ENCODE data around the gene RTL3.
"Not testable (repeated sequence)": the region's sequence is repeated elsewhere in the genome, so short reads cannot be mapped to it uniquely, and the experiment has no call there.

RTL3 gene, protein sequence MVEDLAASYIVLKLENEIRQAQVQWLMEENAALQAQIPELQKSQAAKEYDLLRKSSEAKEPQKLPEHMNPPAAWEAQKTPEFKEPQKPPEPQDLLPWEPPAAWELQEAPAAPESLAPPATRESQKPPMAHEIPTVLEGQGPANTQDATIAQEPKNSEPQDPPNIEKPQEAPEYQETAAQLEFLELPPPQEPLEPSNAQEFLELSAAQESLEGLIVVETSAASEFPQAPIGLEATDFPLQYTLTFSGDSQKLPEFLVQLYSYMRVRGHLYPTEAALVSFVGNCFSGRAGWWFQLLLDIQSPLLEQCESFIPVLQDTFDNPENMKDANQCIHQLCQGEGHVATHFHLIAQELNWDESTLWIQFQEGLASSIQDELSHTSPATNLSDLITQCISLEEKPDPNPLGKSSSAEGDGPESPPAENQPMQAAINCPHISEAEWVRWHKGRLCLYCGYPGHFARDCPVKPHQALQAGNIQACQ

DNA sequence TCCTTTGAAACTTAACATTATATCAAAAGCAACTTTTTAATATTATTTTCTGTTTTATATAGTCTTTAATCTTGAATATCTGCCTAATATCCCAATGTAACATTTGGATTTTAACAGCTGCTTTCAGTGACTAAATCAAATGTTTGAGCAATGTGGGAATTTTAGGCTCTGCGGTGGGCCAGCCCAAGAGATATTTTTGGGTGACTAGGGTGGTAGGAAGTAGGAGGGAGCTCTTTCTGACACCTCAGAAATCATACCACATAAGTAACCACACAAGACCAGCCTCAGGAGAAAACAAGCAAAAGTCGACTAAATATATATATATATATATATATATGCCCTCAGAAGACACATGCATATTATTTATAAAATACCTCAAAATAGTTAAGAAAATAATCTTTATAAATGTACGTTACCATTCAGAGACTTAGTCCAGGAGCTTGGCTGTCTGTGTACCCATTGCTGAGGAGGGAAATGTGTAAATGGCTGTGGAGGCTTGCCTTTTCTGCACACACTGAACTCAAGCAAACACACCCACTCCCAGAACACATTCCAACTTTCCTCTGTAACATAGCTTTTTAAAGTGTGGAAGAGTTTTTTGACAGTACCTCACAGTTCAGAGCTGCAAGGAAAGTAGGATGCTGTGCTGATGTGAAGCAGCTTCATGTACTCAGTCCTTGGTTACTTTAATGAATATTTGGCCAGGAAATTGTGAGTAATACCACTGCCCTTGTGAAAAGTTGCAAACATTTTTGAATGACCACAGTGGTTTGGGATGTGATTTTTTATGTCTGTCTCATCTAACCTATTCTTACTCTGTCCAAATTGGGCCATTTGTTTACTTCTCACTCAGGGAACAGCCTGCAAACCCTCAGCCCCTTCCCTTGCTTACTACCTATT lies at the start of gene RTL3:
Gene RTL3, minus strand, starts transcription at position 484 of the 900 bp plus-strand sequence. CDS start 908 bp downstream, outside the sequence.
- no peak for DNase-seq

DNA sequence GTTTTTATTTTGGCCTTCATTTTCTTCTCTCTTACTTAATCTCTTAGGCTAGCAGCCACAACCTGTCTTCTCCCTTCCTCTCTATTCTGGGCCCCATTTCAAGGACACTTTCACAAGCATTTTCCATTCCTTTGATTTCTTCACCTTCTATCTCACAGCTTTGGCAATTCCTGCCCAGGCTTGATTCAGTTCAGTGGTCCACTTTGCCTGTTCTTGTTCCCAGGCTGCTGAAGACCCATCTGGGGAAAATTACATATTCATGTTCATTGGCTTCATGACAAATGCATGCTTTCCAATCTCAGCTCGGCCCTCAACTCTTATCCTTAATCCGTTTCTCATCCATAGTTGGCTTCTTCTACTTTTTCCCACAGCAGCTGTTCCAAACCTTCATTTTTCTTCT lies 49.7 kb upstream of the RTL3 start:
- no peak for DNase-seq

DNA sequence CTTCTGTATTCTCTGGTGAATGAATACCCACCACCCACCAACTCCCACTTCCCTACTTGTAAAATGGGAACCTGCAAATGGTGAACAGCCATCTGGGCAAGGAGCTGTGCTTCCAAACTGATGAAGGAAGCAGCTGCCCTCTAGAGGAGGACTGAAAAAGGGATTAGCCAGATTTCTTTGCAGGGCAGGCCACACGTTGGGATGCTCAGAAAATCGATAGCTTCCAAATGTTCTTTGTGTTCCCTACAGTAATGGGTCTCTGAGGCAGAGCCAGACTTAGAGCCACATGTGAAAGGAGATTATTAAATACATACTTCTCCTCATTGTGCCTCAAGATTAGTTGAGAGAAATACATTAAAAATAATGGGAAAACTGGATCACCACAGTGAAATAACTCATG lies 49.1 kb upstream of the RTL3 start:
- DNase-seq, result no peak

DNA sequence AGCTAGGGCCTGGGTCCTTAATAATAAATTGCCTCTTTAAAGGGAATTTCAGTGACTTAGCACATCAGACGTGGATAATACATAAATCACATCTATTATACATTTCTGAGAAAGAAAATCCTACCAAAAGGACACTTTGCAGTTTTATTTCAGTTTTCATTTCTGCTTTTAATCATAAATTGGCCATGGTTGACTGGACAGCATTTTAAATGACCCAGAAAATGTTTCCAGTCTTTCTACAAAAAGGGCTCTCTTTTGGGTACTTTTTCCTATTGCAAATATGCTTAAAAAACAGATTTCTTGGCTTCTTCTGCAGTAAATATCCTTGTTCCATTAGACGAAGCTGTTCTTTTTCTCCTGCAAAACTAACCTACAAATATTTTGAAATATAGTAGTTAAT lies 46.9 kb upstream of the RTL3 start:
- no peak for DNase-seq

DNA sequence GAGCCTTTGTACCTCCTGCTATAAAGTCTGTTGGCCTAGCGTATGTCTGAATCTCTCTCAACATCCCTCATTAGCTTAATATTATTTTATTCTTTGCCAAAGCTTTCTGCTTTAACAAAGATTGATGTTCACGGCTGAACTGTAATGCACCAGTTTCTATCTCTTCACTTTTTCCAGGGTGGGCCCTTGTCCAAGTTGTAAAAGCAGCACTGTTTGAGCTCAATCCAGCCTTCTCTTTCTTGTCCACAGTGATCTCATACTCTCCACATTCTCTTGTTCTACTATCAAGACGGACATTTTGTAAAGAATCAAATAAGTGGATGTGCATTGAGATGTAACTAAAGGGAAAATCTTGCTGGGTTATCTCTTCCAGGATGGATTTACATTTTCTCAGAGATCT lies 34.4 kb upstream of the RTL3 start:
- no peak for DNase-seq

DNA sequence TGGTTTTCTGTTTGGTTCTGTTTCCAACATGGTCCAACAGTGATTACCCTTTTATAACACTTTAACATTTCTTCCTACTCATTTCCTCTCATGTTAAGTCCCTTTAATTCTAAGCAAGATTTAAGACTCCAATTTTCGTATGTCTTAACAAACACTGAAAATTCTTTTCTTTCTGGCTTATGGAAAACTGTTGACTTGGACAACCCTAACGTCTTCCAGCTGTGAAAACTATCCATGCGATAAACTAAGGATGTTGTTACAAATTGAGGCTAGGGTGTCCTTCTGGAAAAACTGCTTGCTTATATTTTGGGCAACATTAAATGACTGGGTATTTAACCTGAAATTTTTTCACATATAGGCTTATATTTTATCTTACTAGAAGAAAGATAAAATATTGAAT lies 33.9 kb upstream of the RTL3 start:
- no peak for DNase-seq

DNA sequence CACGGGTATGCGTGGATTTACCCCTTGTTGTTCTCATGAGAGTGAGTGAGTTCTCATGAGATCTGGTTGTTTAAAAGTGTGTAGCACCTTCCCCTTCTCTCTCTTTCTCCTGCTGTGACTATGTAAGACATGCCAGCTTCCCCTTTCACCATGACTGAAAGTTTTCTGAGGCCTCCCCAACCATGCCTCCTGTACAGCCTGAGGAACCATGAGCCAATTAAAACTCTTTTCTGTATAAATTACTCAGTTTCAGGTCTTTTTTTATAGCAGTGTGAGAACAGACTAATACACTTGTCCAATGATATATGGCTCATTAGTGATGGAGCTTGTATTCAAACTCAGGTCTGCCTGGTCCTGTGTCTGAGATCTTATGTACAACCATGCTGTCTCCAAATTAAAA lies 28.5 kb upstream of the RTL3 start:
- DNase-seq, result no peak

DNA sequence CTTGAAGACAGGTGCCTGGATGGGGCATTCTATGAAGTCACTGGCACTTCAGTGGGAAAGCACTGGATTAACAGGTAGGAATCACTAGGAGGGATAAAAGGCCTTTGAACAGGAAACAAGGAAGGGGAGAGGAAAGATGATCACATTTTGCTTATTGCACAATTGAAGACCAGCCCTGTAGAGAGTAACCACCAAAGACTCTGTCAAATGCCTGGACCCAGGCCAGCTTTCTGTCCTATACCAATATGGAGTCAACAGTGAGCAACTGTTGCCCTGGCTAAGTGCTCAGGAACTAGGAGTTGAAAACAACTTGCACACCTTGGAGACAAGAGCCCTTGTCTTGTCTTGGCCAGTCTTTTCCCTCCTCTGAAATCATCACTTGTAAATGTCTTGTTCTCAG lies 14.1 kb upstream of the RTL3 start:
- DNase-seq, result no peak

DNA sequence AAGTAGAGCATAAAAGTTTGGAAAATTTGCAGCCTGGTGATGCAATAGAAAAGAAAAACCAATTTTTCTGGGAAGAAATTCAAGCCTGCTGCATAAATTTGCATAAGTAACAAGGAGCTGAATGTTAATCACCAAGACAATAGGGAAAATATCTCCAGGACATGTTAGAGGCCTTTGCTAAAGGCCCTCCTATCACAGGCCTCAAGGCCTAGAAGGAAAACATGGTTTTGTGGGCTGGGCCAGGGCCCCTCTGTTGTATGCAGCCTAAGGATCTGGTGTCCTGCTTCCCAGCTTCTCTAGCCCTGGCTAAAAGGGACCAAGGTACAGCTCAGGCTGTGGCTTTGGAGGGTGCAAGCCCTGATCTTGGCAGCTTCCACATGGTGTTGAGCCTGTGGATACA lies 6.2 kb upstream of the RTL3 start:
- DNase-seq, result no peak

DNA sequence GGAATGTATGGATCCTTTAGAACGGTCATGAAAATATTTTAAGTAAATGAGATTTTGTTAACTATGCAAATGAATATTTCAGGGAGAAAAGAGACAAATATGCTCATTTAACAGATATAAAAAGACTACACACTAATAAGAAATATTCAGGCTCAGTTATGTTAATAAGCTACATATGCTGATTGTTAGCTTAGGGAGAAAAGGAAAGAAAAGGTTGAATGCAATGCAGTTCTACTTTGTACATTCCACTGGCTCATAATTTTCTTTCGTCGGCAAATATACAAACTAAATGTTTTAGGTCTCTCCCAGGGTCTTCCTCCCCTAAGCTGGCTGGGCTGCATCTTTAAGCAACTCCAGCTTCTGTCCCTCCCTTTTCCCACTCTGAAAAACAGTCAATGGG lies 2.7 kb upstream of the RTL3 start:
- DNase-seq, result no peak

DNA sequence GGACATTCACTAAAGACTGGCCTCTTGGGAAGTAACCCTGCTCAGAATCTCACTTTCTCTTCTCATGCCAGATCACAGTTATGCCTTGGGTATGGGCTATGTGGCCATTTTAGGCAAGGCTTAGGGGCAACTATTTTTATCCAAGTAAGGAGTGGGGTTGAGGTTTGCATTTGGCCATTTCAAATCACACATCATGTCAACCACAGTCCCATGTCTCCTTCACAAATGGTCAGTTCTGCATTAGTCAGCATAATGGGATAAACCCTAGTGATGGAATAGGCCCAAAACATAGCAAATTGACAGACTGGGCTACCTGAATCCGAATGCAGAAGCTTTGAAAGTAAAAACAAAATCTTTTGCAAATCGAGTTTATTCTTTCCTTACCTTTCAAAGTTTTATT lies 827 bp upstream of the RTL3 start:
- DNase-seq, result no peak

DNA sequence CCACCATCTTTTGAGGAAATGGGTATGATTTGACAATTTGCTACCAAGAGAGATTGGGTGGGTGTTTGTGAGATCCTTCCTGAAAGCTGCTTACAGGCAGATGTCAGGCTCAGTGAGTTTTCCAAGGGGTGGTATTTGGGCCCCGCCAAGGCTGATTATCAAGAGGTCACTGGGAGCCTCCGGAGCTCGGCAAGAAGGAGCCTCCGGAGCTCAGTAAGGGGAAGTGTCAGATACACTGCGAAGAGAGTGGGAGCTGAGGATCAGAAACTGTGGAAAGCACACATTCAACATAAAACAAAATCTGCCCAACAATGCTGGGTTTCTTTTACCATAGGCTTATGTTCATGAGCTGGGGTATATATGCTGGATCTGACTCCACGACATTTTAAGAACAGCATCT lies 714 bp downstream of the RTL3 start:
- no peak for DNase-seq

DNA sequence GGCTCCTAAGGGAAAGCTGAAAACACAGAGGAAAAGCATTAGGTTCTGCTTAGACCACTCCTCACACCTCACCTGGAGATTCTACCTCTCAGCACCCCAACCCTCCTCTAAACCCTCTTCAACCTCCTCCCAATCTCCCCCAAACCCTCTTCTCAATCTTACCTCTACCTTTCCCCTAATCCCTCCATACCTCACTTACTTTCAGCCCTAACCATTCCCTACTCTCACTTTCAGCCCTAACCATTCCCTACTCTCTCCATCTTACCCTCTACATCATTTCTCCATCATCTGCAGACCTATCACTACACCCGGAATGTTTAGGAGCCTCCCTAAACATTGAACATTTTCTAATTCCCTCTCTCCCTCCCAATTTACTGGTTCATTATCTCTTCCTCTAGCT lies 3.5 kb downstream of the RTL3 start:
- no peak for DNase-seq

DNA sequence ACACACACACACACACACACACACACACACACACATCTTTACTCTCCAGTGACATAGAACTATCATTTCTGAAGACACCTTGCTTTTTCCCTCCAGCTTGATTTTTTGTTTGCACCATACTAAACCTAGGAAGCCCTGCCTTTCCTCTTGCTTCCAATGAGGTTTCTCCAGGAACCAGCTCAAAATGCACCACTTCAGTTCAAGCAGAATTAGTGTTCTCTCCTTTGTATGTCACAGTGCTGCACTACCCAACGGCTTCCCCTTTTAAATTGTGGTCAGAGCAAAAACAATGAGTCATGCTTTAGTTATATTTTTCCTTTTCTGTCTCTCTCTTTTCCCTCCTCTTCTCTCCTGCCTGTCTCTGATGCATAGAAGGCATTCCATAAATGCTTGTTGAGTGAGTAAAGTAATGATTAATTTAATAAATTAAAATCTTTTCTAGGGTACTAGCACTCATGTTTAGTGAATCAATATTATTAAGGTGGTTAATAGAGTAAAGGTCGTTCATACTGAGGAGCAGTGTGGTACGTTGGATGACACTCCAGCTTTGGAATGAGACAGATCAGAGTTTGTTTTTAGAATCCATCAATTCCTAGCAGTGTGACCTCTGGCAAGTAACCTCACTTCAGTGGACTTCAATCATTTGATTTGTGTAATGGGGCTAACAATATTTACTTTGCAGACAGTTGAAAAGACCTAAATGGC lies 5.9 kb downstream of the RTL3 start:
- no peak for DNase-seq

DNA sequence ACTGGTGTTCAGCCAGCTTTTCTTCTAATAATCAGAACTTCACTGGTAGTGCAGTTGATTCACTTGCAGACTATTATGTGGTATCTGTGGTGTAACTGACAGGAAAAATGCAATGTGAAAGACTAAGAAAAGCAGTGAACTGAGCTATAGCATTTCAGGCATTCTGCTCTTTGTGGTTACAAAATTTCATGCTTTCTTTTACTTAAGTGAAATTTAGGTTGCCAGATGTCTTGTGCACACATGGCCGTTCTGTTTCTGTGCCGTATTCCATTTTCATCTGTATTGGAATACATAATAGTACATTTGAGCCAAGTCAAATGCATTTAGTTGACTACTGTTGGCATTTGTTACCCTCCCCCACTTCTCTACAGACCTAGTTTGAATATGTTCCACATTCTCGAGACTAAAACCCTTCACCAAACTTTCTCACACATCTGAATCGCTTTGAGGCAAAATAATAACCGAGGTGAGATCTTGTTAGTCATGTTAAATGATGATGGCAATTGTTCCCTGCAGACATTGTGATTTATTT lies 8.2 kb downstream of the RTL3 start:
- DNase-seq, result no peak

DNA sequence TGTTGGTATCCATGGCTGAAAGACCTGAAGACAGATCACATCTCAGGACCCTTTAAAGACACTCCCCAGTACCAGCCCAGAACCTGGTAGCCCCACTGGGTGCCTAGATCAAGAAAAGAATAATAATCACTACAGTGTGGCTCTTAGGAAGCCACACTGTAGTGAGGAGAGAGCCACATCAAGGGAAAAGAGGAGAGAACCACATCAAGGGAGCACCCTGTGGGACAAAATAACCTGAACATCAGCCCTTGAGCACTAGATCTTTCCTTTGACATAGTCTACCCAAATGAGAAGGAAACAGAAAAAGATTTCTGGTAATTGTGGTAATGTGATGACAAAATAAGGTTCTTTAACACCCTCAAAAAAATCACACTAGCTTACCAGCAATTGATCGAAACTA lies 15.3 kb downstream of the RTL3 start:
- DNase-seq, result no peak

DNA sequence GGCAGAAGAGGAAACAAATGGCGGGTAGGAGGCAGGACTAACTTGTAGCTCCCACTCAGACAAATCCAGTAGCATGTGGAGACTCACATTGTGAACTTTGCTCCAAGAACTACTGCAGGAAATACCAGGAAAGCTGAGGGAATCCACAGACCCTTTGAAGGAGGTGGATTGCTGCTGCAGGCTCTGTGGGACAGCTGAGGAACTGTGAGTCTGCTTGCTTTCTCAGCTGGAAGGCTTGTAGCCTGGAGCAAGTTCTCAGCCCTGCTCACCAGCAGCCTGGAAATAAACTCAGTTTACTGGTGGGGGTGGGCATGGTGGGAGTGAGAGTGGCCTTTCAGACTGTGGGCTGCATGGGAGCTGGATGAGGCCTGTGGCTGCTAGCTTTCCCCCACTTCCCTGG lies 16.0 kb downstream of the RTL3 start:
- no peak for DNase-seq

DNA sequence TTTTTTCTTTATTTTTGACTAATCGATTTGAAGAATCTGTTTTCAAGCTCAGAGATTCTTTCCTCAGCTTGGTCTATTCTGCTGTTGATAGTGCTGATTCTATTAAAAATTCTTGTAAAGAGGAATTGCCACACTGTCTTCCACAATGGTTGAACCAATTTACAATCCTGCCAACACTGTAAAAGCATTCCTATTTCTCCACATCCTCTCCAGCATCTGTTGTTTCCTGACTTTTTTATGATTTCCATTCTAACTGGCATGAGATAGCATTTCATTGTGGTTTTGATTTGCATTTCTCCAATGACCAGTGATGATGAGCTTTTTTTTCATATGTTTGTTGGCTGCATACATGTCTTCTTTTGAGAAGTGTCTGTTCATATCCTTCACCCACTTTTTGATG lies 23.0 kb downstream of the RTL3 start:
- not testable (repeated sequence) for DNase-seq

DNA sequence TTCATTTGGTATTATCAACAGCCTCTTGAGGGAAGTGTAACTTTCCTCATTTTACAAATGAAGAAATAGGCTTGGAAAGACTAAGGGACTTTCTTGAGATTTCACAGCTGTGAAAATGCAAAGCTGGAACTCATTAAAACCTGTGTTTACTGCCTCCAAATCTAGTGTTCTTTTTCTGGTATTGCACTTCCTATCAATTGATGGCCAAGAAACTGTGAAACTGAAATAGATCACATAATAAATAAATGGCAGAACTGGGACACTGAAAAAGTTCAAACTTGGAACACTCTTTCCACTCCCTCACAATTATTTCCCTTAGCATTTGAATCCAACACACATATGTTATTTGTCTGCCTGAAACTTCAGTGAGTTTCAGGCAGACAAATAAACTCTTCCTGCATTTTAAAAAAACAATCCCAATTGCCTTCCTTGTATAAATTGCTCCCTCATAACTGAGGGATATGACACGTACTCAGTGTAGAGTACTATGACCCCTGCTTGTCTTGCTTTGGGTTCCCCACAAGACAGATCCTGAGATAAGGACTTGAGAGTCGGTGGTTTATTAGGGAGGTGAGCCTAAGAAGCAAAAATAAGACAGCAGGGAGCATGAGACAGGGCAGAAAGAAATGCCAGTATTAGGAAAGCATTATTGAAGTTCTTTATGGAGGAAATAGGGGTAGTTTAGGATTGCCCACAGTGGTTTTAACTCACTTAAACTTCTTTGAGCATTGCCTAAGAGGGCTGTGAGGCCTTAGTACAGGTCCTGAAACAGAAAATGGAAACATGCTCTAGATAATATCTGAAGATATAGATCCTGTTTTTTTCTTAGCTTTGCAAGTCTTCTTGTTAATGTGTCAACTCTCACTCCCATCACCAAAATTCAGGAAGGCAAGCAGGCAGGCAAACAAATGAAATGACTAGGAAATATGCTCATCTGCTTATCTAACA lies 33.9 kb downstream of the RTL3 start:
- DNase-seq, result no peak

DNA sequence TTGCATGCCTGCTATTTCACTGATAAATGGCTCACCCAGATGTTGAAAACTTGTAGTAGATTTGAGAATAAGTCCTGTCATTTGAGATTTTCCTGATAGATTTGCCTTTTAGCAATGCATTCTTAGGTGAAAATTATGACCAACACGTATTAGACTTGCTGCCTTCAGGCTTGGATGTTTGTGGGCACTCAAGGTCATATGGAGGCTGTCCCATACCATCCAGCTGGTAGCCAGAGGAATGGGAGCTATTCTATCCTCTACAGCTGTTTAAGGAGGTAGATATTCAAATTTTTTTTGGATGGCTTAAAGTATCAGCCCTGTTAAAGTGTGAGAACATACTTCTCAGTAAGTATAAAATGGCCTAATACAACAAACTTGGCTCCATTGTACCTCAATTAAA lies 34.7 kb downstream of the RTL3 start:
- DNase-seq, result no peak

DNA sequence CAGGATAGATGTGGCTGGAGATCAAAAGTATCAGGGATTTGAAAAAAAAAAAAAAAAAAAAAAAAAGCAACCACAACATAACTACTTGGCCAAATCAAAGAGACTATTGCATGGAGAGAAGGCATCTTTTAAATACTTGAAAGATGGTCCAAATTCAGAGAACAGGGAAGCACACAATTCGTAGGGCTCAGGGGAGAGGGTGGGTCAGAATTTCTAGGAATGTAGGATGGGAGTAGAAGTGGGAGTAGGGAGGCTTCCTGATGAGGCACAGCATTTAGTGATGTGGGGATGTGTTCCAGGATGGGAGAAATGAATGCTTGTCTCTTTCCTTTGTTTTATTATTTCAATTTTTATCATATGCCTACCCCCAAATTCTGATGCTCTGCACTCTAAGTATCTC lies 36.3 kb downstream of the RTL3 start:
- no peak for DNase-seq

DNA sequence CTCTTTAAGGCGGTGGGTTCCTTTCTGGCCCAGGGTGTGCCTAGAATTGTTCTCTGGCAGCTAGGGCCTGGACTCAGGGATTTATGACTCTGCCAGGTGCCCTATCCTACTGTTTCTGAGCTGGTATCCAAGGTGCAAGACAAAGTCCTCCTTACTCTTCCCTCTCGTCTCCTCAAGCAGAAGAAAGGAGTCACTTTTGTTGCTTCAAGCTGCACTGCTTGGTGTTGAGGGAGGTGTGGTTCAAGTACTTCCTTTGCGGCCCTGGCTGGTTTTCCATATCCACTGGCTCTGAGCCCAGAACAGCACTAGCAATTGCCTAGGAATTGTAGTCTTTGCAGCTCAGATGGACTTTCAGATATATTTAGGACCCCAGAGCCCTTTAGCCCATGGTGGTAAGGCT lies 39.3 kb downstream of the RTL3 start:
- DNase-seq, result no peak
